Esophagus (tissue), 2 donors: ENCODE results near the gene RHBDF2. TPM values are rescaled to one million over a fixed set of nuclear protein-coding genes. Genes with fewer than 3 reads are reported as not detected.
A peak's percentile ranks its signal among the peaks of the same experiment; 100 is the strongest.

ENCODE experiments used
- H3K27ac ChIP-seq, 2 donors: one replicate each; pipeline ENCODE4 v1.5.1; 2013; ENCODE audit warnings: low read depth in 2 of 2, mild to moderate bottlenecking in 2 of 2, inconsistent platforms in 1 of 2, low read length in 1 of 2, moderate library complexity in 1 of 2
- H3K27me3 ChIP-seq, 2 donors: one replicate each; pipeline ENCODE4 v1.6.1; 2013; ENCODE audit warnings: low read length in 2 of 2, control low read depth in 1 of 2, mild to moderate bottlenecking in 1 of 2; ENCODE audit not compliant: insufficient read depth in 2 of 2, control insufficient read depth in 1 of 2
- H3K36me3 ChIP-seq, 2 donors: one replicate each; pipeline ENCODE4 v1.6.1; 2013; ENCODE audit warnings: low read length in 1 of 2; ENCODE audit not compliant: control insufficient read depth in 2 of 2, insufficient read depth in 2 of 2
- H3K4me1 ChIP-seq, 2 donors: one replicate each; pipeline ENCODE4 v1.6.1; 2013; ENCODE audit warnings: low read length in 1 of 2; ENCODE audit not compliant: control insufficient read depth in 2 of 2, insufficient read depth in 2 of 2
- H3K4me3 ChIP-seq, 2 donors: one replicate each; pipeline ENCODE4 v1.5.1; 2013; ENCODE audit warnings: low read length in 2 of 2, mild to moderate bottlenecking in 2 of 2, low read depth in 1 of 2, moderate library complexity in 1 of 2
- H3K9me3 ChIP-seq, 2 donors: one replicate each; pipeline ENCODE4 v1.6.1; 2013; ENCODE audit warnings: mild to moderate bottlenecking in 2 of 2, low read depth in 1 of 2, low read length in 1 of 2, moderate library complexity in 1 of 2; ENCODE audit not compliant: control insufficient read depth in 2 of 2, insufficient read depth in 1 of 2
- WGBS, 2 donors: extraction: QIAGEN DNeasy Blood & Tissue Kit; methylation state at CpG; one replicate each; pipeline ENCODE4 v1.1.7; 2013; 5-methylcytosine and 5-hydroxymethylcytosine counted together
- polyA plus RNA-seq, 2 donors: library from polyadenylated mRNA; stranded (reverse); fragments of 200-250 nt; gene quantifications; one replicate each; pipeline ENCODE4 v1.2.3, GENCODE V29; 2013
- donor health status: healthy with polysubstance abuse.
- donor health status: Bipolar disorder and iron deficiency.

RHBDF2 gene
- 10 to 100 TPM; 19.4 to 27.3 TPM for polyA plus RNA-seq

GRCh38 chr17:76501018-76501826 lies at the start of gene RHBDF2:
Gene RHBDF2 (minus strand): TSS chr17:76501423. CDS start chr17:76481524, 19,899 bp downstream.
- Histone ChIP-seq H3K4me3 (peak within 1 kb of the TSS; percentile 66 to 72), H3K27ac (peak within 1 kb of the TSS; percentile 60 to 87), H3K36me3 (peaks cover 0 to 4% of the 10 kb centered on the region in 2 donors), H3K4me1 (peaks cover 11 to 33% of the 10 kb centered on the region in 2 donors), H3K27me3 (no peaks in the 10 kb centered on the region), H3K9me3 (no peaks in the 10 kb centered on the region)
- 1% methylated on average over 65 to 72 of the region's 72 CpGs for WGBS, 2 donors

GRCh38 chr17:76549539-76549938 lies 48.3 kb upstream of the RHBDF2 start:
- no peaks in the 10 kb centered on the region for H3K27me3 ChIP-seq
- no peak overlapping the region for H3K27ac ChIP-seq
- WGBS, 2 donors, result 82 to 87% methylated on average over 7 of the region's 7 CpGs
- peaks cover 4 to 14% of the 10 kb centered on the region in 2 donors for H3K4me1 ChIP-seq
- no peaks in the 10 kb centered on the region for H3K9me3 ChIP-seq
- no peak overlapping the region for H3K4me3 ChIP-seq
- H3K36me3 ChIP-seq, result no peaks in the 10 kb centered on the region

GRCh38 chr17:76549215-76549518 lies 47.9 kb upstream of the RHBDF2 start:
- Histone ChIP-seq H3K27me3 (no peaks in the 10 kb centered on the region), H3K27ac (no peak overlapping the region), H3K9me3 (no peaks in the 10 kb centered on the region), H3K4me1 (peaks cover 6 to 14% of the 10 kb centered on the region in 2 donors), H3K4me3 (no peak overlapping the region), H3K36me3 (no peaks in the 10 kb centered on the region)
- WGBS, 2 donors, result 82 to 86% methylated on average over 9 of the region's 9 CpGs

GRCh38 chr17:76548378-76549214 lies 47.4 kb upstream of the RHBDF2 start:
- Histone ChIP-seq H3K9me3 (no peaks in the 10 kb centered on the region), H3K27me3 (no peaks in the 10 kb centered on the region), H3K4me3 (no peak overlapping the region), H3K36me3 (no peaks in the 10 kb centered on the region), H3K27ac (no peak overlapping the region), H3K4me1 (peaks cover 8 to 14% of the 10 kb centered on the region in 2 donors)
- 58 to 60% methylated on average over 9 of the region's 9 CpGs for WGBS, 2 donors

- H3K36me3 ChIP-seq, result no peaks in the 10 kb centered on the region
- H3K27ac ChIP-seq, result no peak overlapping the region
- no peaks in the 10 kb centered on the region for H3K9me3 ChIP-seq
- no peak overlapping the region for H3K4me3 ChIP-seq
- H3K27me3 ChIP-seq, result no peaks in the 10 kb centered on the region
- WGBS, 2 donors, result 75 to 94% methylated on average over 2 of the region's 2 CpGs
- peaks cover 8 to 14% of the 10 kb centered on the region in 2 donors for H3K4me1 ChIP-seq
These were observed 46.5 kb upstream of the RHBDF2 start for GRCh38 chr17:76547642-76548202.

- Histone ChIP-seq H3K36me3 (no peaks in the 10 kb centered on the region), H3K27me3 (no peaks in the 10 kb centered on the region), H3K9me3 (no peaks in the 10 kb centered on the region), H3K27ac (no peak overlapping the region), H3K4me3 (no peak overlapping the region), H3K4me1 (peaks cover 8 to 14% of the 10 kb centered on the region in 2 donors)
- 43 to 47% methylated on average over 3 of the region's 3 CpGs for WGBS, 2 donors
These were observed 46.0 kb upstream of the RHBDF2 start for GRCh38 chr17:76547183-76547641.

- no peaks in the 10 kb centered on the region for H3K27me3 ChIP-seq
- no peak overlapping the region for H3K27ac ChIP-seq
- no peak overlapping the region for H3K4me3 ChIP-seq
- H3K36me3 ChIP-seq, result no peaks in the 10 kb centered on the region
- no peaks in the 10 kb centered on the region for H3K9me3 ChIP-seq
- WGBS, 2 donors, result 45% methylated on average over 11 of the region's 11 CpGs
- H3K4me1 ChIP-seq, result peaks cover 8 to 14% of the 10 kb centered on the region in 2 donors
These were observed 45.4 kb upstream of the RHBDF2 start for GRCh38 chr17:76546556-76547182.

- no peaks in the 10 kb centered on the region for H3K36me3 ChIP-seq
- 61 to 79% methylated on average over 13 of the region's 13 CpGs for WGBS, 2 donors
- H3K4me1 ChIP-seq, result peaks cover 8 to 14% of the 10 kb centered on the region in 2 donors
- H3K27ac ChIP-seq, result no peak overlapping the region
- no peaks in the 10 kb centered on the region for H3K27me3 ChIP-seq
- no peak overlapping the region for H3K4me3 ChIP-seq
- H3K9me3 ChIP-seq, result no peaks in the 10 kb centered on the region
These were observed 44.8 kb upstream of the RHBDF2 start for GRCh38 chr17:76545918-76546555.
